ENCODE results near the gene RGS1.

The RGS1 gene

DNA sequence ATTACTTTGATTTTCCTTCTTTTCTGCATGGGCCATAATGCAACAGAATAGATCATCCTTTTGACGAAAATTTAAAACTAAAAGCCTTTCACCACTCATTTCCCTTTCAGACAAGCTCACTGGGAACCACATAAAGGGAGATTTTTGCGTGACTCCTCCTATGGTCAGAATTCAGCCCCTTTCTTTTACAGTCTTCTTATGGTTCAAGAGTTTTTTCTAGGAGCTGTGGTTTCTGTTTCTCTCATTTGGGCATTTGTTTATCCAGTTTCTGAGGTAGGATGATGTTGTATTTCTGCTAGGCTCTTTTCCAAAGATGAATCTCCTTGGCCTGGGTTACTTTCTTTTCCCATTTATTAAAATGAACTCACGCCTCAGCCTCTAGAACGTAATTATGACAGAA, 16.9 kb downstream of the RGS1 start:
- ChIA-PET POLR2A (no interaction called here), CTCF (interaction anchor here (1.2 to 2.2 kb wide), 4 partner anchors 12 to 115 kb away, joined by 3 to 6 read pairs (median 5); no protein-coding TSS in a partner anchor)
- Histone ChIP-seq H3K27me3 (replicated peaks in 2 of 5; ENCODE audit: control insufficient read depth in 4 of 5, insufficient read depth in 5 of 5, low read length in 4 of 5) (no peaks in the 10 kb centered on the region), H3K4me3 (ENCODE audit: control insufficient read depth in 1 of 7, extremely low read depth in 1 of 7, insufficient read depth in 4 of 7, low read depth in 2 of 7, low read length in 6 of 7) (no peak overlapping the region), H3K9me3 (ENCODE audit: control extremely low read depth in 1 of 5, control insufficient read depth in 4 of 5, insufficient read depth in 2 of 5, low read depth in 1 of 5, low read length in 4 of 5) (no peaks in the 10 kb centered on the region), H3K36me3 (ENCODE audit: control insufficient read depth in 4 of 4, insufficient read depth in 4 of 4, low read length in 3 of 4) (no peaks in the 10 kb centered on the region), H3K27ac (ENCODE audit: insufficient read depth in 1 of 2, low read depth in 1 of 2, low read length in 2 of 2, poor library complexity in 1 of 2, severe bottlenecking in 2 of 2) (no peak overlapping the region), H3K4me1 (ENCODE audit: control extremely low read depth in 1 of 4, control insufficient read depth in 4 of 4, insufficient read depth in 4 of 4, low read length in 3 of 4) (no peaks in the 10 kb centered on the region)
- no peak for DNase-seq
- 57% methylated on average over 1 of the region's 4 CpGs for WGBS (ENCODE audit: insufficient coverage)

- DNase-seq, result no peak
- no peaks in the 10 kb centered on the region for H3K27me3 ChIP-seq (replicated peaks in 2 of 5; ENCODE audit: control insufficient read depth in 4 of 5, insufficient read depth in 5 of 5, low read length in 4 of 5)
These were observed 17.6 kb downstream of the RGS1 start for GRCh38 chr1:192592981-192593708.

DNA sequence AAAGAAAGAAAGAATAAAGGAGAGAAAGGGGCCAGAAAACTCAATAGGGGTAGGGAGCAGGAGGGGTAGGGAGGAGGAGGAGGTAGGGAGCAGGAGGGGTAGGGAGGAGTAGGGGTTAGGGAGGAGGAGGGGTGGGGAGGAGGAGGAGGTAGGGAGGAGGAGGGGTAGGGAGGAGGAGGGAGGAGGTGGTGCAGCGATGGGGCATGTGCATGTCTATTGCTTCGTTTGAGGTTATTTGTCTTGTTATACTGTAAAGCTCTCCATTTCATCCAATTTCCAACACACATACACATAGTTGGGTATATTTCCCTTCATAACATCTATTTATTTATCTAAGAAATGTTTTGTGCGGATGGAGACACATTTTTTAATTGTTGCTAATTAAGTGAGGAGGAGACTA, 19.7 kb downstream of the RGS1 start:
- Histone ChIP-seq H3K9me3 (ENCODE audit: control extremely low read depth in 1 of 5, control insufficient read depth in 4 of 5, insufficient read depth in 2 of 5, low read depth in 1 of 5, low read length in 4 of 5) (no peaks in the 10 kb centered on the region), H3K27ac (ENCODE audit: insufficient read depth in 1 of 2, low read depth in 1 of 2, low read length in 2 of 2, poor library complexity in 1 of 2, severe bottlenecking in 2 of 2) (no peak overlapping the region), H3K4me3 (ENCODE audit: control insufficient read depth in 1 of 7, extremely low read depth in 1 of 7, insufficient read depth in 4 of 7, low read depth in 2 of 7, low read length in 6 of 7) (no peak overlapping the region), H3K36me3 (ENCODE audit: control insufficient read depth in 4 of 4, insufficient read depth in 4 of 4, low read length in 3 of 4) (no peaks in the 10 kb centered on the region), H3K27me3 (replicated peaks in 2 of 5; ENCODE audit: control insufficient read depth in 4 of 5, insufficient read depth in 5 of 5, low read length in 4 of 5) (no peaks in the 10 kb centered on the region), H3K4me1 (ENCODE audit: control extremely low read depth in 1 of 4, control insufficient read depth in 4 of 4, insufficient read depth in 4 of 4, low read length in 3 of 4) (no peaks in the 10 kb centered on the region)
- CTCF ChIA-PET, result interaction anchor here (1.4 to 1.8 kb wide), 3 partner anchors 9 to 121 kb away, joined by 3 to 6 read pairs (median 5); no protein-coding TSS in a partner anchor
- no peak for DNase-seq
- WGBS (ENCODE audit: insufficient coverage), result no CpG with 5 or more reads among the region's 3 CpGs
- POLR2A ChIA-PET, result no interaction called here

More at GRCh38 chr1:192592981-192593708, 17.6 kb downstream of the RGS1 start:
- Histone ChIP-seq H3K4me3 (ENCODE audit: control insufficient read depth in 1 of 7, extremely low read depth in 1 of 7, insufficient read depth in 4 of 7, low read depth in 2 of 7, low read length in 6 of 7) (no peak overlapping the region), H3K4me1 (ENCODE audit: control extremely low read depth in 1 of 4, control insufficient read depth in 4 of 4, insufficient read depth in 4 of 4, low read length in 3 of 4) (no peaks in the 10 kb centered on the region), H3K9me3 (ENCODE audit: control extremely low read depth in 1 of 5, control insufficient read depth in 4 of 5, insufficient read depth in 2 of 5, low read depth in 1 of 5, low read length in 4 of 5) (no peaks in the 10 kb centered on the region), H3K36me3 (ENCODE audit: control insufficient read depth in 4 of 4, insufficient read depth in 4 of 4, low read length in 3 of 4) (no peaks in the 10 kb centered on the region), H3K27ac (ENCODE audit: insufficient read depth in 1 of 2, low read depth in 1 of 2, low read length in 2 of 2, poor library complexity in 1 of 2, severe bottlenecking in 2 of 2) (no peak overlapping the region)
- ChIA-PET POLR2A (no interaction called here), CTCF (interaction anchor here (1.2 to 2.2 kb wide), 4 partner anchors 13 to 116 kb away, joined by 3 to 6 read pairs (median 5); no protein-coding TSS in a partner anchor)
- WGBS (ENCODE audit: insufficient coverage), result 100% methylated on average over 2 of the region's 2 CpGs

GRCh38 chr1:192598589-192598988, 23.0 kb downstream of the RGS1 start:
- H3K4me3 ChIP-seq (ENCODE audit: control insufficient read depth in 1 of 7, extremely low read depth in 1 of 7, insufficient read depth in 4 of 7, low read depth in 2 of 7, low read length in 6 of 7), result no peak overlapping the region
- H3K27ac ChIP-seq (ENCODE audit: insufficient read depth in 1 of 2, low read depth in 1 of 2, low read length in 2 of 2, poor library complexity in 1 of 2, severe bottlenecking in 2 of 2), result no peak overlapping the region
- no peaks in the 10 kb centered on the region for H3K36me3 ChIP-seq (ENCODE audit: control insufficient read depth in 4 of 4, insufficient read depth in 4 of 4, low read length in 3 of 4)
- no peaks in the 10 kb centered on the region for H3K4me1 ChIP-seq (ENCODE audit: control extremely low read depth in 1 of 4, control insufficient read depth in 4 of 4, insufficient read depth in 4 of 4, low read length in 3 of 4)
- WGBS (ENCODE audit: insufficient coverage), result 100% methylated on average over 1 of the region's 3 CpGs
- no peaks in the 10 kb centered on the region for H3K9me3 ChIP-seq (ENCODE audit: control extremely low read depth in 1 of 5, control insufficient read depth in 4 of 5, insufficient read depth in 2 of 5, low read depth in 1 of 5, low read length in 4 of 5)
- no peak for DNase-seq
- no peaks in the 10 kb centered on the region for H3K27me3 ChIP-seq (replicated peaks in 2 of 5; ENCODE audit: control insufficient read depth in 4 of 5, insufficient read depth in 5 of 5, low read length in 4 of 5)
- POLR2A ChIA-PET, result no interaction called here
- CTCF ChIA-PET, result interaction anchor here (0.9 to 1.4 kb wide), 5 partner anchors 9 to 123 kb away, joined by 3 to 5 read pairs (median 3); no protein-coding TSS in a partner anchor

DNA sequence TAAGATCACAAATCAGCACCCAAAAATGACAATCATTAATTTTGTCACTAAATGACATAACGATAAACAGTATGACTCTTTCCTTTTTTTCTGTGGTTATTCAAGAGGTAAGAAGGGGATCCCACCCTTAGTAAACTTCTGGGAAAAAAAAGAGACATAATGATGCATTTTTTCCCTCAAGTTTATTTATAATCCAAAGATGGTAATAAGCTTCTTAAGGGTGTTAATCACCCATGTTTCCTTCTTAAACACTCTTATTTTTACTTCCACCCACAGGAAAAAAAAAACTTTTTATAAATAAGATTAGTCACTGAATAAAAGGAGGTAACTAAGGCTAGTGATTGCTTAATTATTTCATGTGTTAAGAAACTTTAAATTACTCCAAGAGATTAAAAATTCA, 24.7 kb downstream of the RGS1 start:
- DNase-seq, result no peak
- Histone ChIP-seq H3K4me3 (ENCODE audit: control insufficient read depth in 1 of 7, extremely low read depth in 1 of 7, insufficient read depth in 4 of 7, low read depth in 2 of 7, low read length in 6 of 7) (no peak overlapping the region), H3K4me1 (ENCODE audit: control extremely low read depth in 1 of 4, control insufficient read depth in 4 of 4, insufficient read depth in 4 of 4, low read length in 3 of 4) (peaks cover 3 to 9% (median 5%) of the 10 kb centered on the region in 4 experiments), H3K36me3 (ENCODE audit: control insufficient read depth in 4 of 4, insufficient read depth in 4 of 4, low read length in 3 of 4) (no peaks in the 10 kb centered on the region), H3K27me3 (replicated peaks in 2 of 5; ENCODE audit: control insufficient read depth in 4 of 5, insufficient read depth in 5 of 5, low read length in 4 of 5) (no peaks in the 10 kb centered on the region), H3K9me3 (ENCODE audit: control extremely low read depth in 1 of 5, control insufficient read depth in 4 of 5, insufficient read depth in 2 of 5, low read depth in 1 of 5, low read length in 4 of 5) (no peaks in the 10 kb centered on the region), H3K27ac (ENCODE audit: insufficient read depth in 1 of 2, low read depth in 1 of 2, low read length in 2 of 2, poor library complexity in 1 of 2, severe bottlenecking in 2 of 2) (no peak overlapping the region)
- ChIA-PET POLR2A (no interaction called here), CTCF (interaction anchor here (1.5 kb wide), 1 partner anchor 12 kb away, joined by 4 read pairs; no protein-coding TSS in a partner anchor)
- no CpG with 5 or more reads among the region's 1 CpG for WGBS (ENCODE audit: insufficient coverage)

GRCh38 chr1:192601143-192601542, 25.6 kb downstream of the RGS1 start:
- H3K4me1 ChIP-seq (ENCODE audit: control extremely low read depth in 1 of 4, control insufficient read depth in 4 of 4, insufficient read depth in 4 of 4, low read length in 3 of 4), result peaks cover 6 to 16% (median 7%) of the 10 kb centered on the region in 4 experiments
- H3K9me3 ChIP-seq (ENCODE audit: control extremely low read depth in 1 of 5, control insufficient read depth in 4 of 5, insufficient read depth in 2 of 5, low read depth in 1 of 5, low read length in 4 of 5), result no peaks in the 10 kb centered on the region
- WGBS (ENCODE audit: insufficient coverage), result no CpG with 5 or more reads among the region's 1 CpG
- DNase-seq, result no peak
- CTCF ChIA-PET, result interaction anchor here (1.5 kb wide), 1 partner anchor 13 kb away, joined by 4 read pairs; no protein-coding TSS in a partner anchor
- H3K36me3 ChIP-seq (ENCODE audit: control insufficient read depth in 4 of 4, insufficient read depth in 4 of 4, low read length in 3 of 4), result no peaks in the 10 kb centered on the region
- no peak overlapping the region for H3K27ac ChIP-seq (ENCODE audit: insufficient read depth in 1 of 2, low read depth in 1 of 2, low read length in 2 of 2, poor library complexity in 1 of 2, severe bottlenecking in 2 of 2)
- POLR2A ChIA-PET, result no interaction called here
- H3K27me3 ChIP-seq (replicated peaks in 2 of 5; ENCODE audit: control insufficient read depth in 4 of 5, insufficient read depth in 5 of 5, low read length in 4 of 5), result no peaks in the 10 kb centered on the region
- H3K4me3 ChIP-seq (ENCODE audit: control insufficient read depth in 1 of 7, extremely low read depth in 1 of 7, insufficient read depth in 4 of 7, low read depth in 2 of 7, low read length in 6 of 7), result no peak overlapping the region

- POLR2A ChIA-PET, result no interaction called here
- Histone ChIP-seq H3K4me3 (ENCODE audit: control insufficient read depth in 1 of 7, extremely low read depth in 1 of 7, insufficient read depth in 4 of 7, low read depth in 2 of 7, low read length in 6 of 7) (no peak overlapping the region), H3K27me3 (replicated peaks in 2 of 5; ENCODE audit: control insufficient read depth in 4 of 5, insufficient read depth in 5 of 5, low read length in 4 of 5) (no peaks in the 10 kb centered on the region), H3K9me3 (ENCODE audit: control extremely low read depth in 1 of 5, control insufficient read depth in 4 of 5, insufficient read depth in 2 of 5, low read depth in 1 of 5, low read length in 4 of 5) (no peaks in the 10 kb centered on the region), H3K4me1 (ENCODE audit: control extremely low read depth in 1 of 4, control insufficient read depth in 4 of 4, insufficient read depth in 4 of 4, low read length in 3 of 4) (peaks cover 6 to 17% (median 7%) of the 10 kb centered on the region in 4 experiments), H3K36me3 (ENCODE audit: control insufficient read depth in 4 of 4, insufficient read depth in 4 of 4, low read length in 3 of 4) (no peaks in the 10 kb centered on the region), H3K27ac (ENCODE audit: insufficient read depth in 1 of 2, low read depth in 1 of 2, low read length in 2 of 2, poor library complexity in 1 of 2, severe bottlenecking in 2 of 2) (no peak overlapping the region)
- CTCF ChIA-PET, result interaction anchor here (0.6 kb wide), 1 partner anchor 336 kb away, joined by 3 read pairs; no protein-coding TSS in a partner anchor
- no peak for DNase-seq
These were observed 26.0 kb downstream of the RGS1 start for GRCh38 chr1:192601567-192601966.
